ENCODE measurements around the gene NRP1. TPM values are rescaled to one million over a fixed set of nuclear protein-coding genes. Genes with fewer than 3 reads are reported as not detected.
A peak's percentile ranks its signal among the peaks of the same experiment; 100 is the strongest.

The NRP1 gene
- total RNA-seq, 1 experiment from 2014 or later, result 555 TPM

DNA sequence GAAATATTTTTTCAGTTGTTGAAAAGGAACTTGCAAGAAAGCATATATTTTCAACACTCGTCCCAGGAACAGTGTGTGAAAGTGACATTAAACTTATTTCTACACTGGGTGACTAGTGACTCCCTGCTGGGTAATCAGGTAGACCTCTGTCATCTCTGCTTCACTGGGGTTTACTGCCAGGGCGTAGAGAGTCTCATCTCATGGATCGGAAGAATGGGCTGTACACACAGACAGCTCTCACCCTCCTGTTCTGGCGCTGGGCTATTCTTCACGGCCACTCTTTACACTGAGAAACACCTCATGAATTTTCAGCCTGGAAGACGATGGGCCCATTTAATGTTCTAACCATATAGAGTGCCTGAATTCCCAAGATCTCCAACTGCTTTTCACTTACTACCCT is 36.4 kb downstream of the NRP1 start:
- Histone ChIP-seq H3K9me2 (replicated peaks; ENCODE audit: low read length) (no peaks in the 10 kb centered on the region), H3K4me2 (ENCODE audit: low read length) (no peak overlapping the region), H3K79me2 (ENCODE audit: low read length) (peaks cover 100% of the 10 kb centered on the region), H3K9ac (ENCODE audit: low read length) (no peak overlapping the region), H3K27ac (ENCODE audit: low read length) (no peak overlapping the region), H3K4me3 (ENCODE audit: low read length) (no peak overlapping the region), H3F3A (ENCODE audit: low read length, unreplicated experiment) (peaks cover 9% of the 10 kb centered on the region), H2AFZ (ENCODE audit: low read length) (no peak overlapping the region), H3K36me3 (ENCODE audit: low read depth, low read length) (peaks cover 92% of the 10 kb centered on the region), H3K4me1 (ENCODE audit: insufficient read depth, low read length) (peaks cover 18% of the 10 kb centered on the region), H4K20me1 (ENCODE audit: low read length) (peaks cover 31% of the 10 kb centered on the region), H3K27me3 (ENCODE audit: low read length) (no peaks in the 10 kb centered on the region), H3K9me3 (ENCODE audit: low read length) (no peaks in the 10 kb centered on the region)
- BruUV-seq (replicated peaks), result no TSS peak
- CTCF ChIA-PET, result no interaction called here
- POLR2A ChIA-PET (ENCODE audit: unreplicated experiment), result interaction anchor here (0.6 kb wide), 1 partner anchor 14 kb away, joined by 9 read pairs; no protein-coding TSS in a partner anchor
- intact Hi-C loops (cut with micrococcal nuclease), result no loop called here
- TF ChIP-seq CTCF (conservative IDR thresholded peaks at IDR 0.05; ENCODE audit: low read depth, low read length), result no peak
- TF ChIP-seq EZH2phosphoT487 (IDR thresholded peaks at IDR 0.05; ENCODE audit: borderline replicate concordance, low read length), result no peak
- no peak for TF ChIP-seq EZH2 (IDR thresholded peaks at IDR 0.05; ENCODE audit: low read length, unreplicated experiment)
- DNase-seq, result no peak
- peak; percentile 5 for ATAC-seq

DNA sequence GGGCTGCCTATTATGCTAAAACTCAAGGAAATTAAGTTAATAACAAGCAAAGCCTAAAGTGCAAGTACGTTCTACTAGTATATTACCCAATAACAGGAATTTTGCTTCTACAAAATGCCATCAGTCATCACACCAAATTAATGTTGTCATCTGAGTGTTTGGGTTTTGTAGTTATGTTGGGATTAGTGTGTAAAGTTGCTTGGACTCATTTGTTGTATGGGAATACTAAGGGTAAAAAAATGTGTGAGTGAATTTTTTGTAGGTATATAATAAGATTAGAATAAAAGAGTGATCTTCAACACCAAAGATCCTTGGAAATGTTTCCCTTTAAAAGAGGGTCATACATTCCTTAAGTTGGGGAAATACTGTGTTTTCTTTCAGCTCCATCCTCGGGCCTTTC is 38.6 kb downstream of the NRP1 start:
- H3K27me3 ChIP-seq (ENCODE audit: low read length), result no peaks in the 10 kb centered on the region
- DNase-seq (no peak), ATAC-seq (no peak)
- H4K20me1 ChIP-seq (ENCODE audit: low read length), result peaks cover 9% of the 10 kb centered on the region
- no peaks in the 10 kb centered on the region for H3K9me3 ChIP-seq (ENCODE audit: low read length)
- no peak for TF ChIP-seq CTCF (conservative IDR thresholded peaks at IDR 0.05; ENCODE audit: low read depth, low read length)
- no peak for TF ChIP-seq EZH2 (IDR thresholded peaks at IDR 0.05; ENCODE audit: low read length, unreplicated experiment)
- TF ChIP-seq EZH2phosphoT487 (IDR thresholded peaks at IDR 0.05; ENCODE audit: borderline replicate concordance, low read length), result no peak
- no peak overlapping the region for H3K9ac ChIP-seq (ENCODE audit: low read length)
- H3K9me2 ChIP-seq (replicated peaks; ENCODE audit: low read length), result no peaks in the 10 kb centered on the region
- ChIA-PET CTCF (no interaction called here), POLR2A (ENCODE audit: unreplicated experiment) (no interaction called here)
- H3K27ac ChIP-seq (ENCODE audit: low read length), result no peak overlapping the region
- no peak overlapping the region for H3K4me2 ChIP-seq (ENCODE audit: low read length)
- intact Hi-C loops (cut with micrococcal nuclease), result loop anchor here (2.0 kb wide), 1 partner anchor 19 kb away; no protein-coding TSS in a partner anchor
- peaks cover 95% of the 10 kb centered on the region for H3K79me2 ChIP-seq (ENCODE audit: low read length)
- H3K4me3 ChIP-seq (ENCODE audit: low read length), result no peak overlapping the region
- H2AFZ ChIP-seq (ENCODE audit: low read length), result no peak overlapping the region
- H3K36me3 ChIP-seq (ENCODE audit: low read depth, low read length), result peaks cover 71% of the 10 kb centered on the region
- peaks cover 32% of the 10 kb centered on the region for H3K4me1 ChIP-seq (ENCODE audit: insufficient read depth, low read length)
- no TSS peak for BruUV-seq (replicated peaks)
- peaks cover 26% of the 10 kb centered on the region for H3F3A ChIP-seq (ENCODE audit: low read length, unreplicated experiment)

DNA sequence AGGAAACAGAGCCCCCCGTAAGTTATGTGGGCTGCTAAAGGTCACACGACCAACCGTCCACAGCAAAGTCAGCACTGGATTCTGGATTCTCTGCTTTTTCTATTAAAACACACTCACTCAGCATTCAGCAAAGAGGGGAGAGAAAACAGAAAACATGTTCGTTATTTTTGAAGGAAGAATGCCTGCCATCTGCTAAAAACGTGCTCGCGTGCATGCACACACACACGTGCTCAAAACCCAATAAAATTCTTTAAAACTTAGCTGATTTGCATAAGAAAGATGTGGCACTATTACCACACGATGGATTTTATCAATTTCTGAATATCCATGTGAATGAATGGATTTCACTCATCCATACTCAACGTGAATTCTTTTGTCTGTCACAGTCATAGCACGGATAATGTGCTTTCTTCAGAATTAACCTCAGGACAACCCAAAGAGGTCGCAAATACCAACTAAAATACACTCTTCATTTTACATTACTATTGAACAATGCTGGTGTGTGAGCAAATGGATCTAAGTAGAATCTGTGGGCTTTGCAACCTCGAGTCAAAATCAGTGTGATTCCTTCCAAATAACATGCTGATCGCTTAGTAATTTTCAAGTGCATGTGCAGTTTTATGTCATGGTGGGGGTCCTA is 40.8 kb downstream of the NRP1 start:
- no TSS peak for BruUV-seq (replicated peaks)

More for the DNA sequence above, 40.8 kb downstream of the NRP1 start:
- intact Hi-C loops (cut with micrococcal nuclease), result loop anchor here (2.0 to 5.0 kb wide), 2 partner anchors 21 to 1894 kb away; no protein-coding TSS in a partner anchor
- H3K4me1 ChIP-seq (ENCODE audit: insufficient read depth, low read length), result peaks cover 53% of the 10 kb centered on the region
- peak overlapping the region; percentile 60 for H3K27ac ChIP-seq (ENCODE audit: low read length)
- H3F3A ChIP-seq (ENCODE audit: low read length, unreplicated experiment), result peaks cover 32% of the 10 kb centered on the region
- H3K9ac ChIP-seq (ENCODE audit: low read length), result peak overlapping the region; percentile 0; the same call in 1 of the 2 replicates
- H4K20me1 ChIP-seq (ENCODE audit: low read length), result no peaks in the 10 kb centered on the region
- no peaks in the 10 kb centered on the region for H3K9me2 ChIP-seq (replicated peaks; ENCODE audit: low read length)
- H3K4me3 ChIP-seq (ENCODE audit: low read length), result no peak overlapping the region
- ChIA-PET CTCF (no interaction called here), POLR2A (ENCODE audit: unreplicated experiment) (no interaction called here)
- no peak overlapping the region for H2AFZ ChIP-seq (ENCODE audit: low read length)
- peaks cover 72% of the 10 kb centered on the region for H3K36me3 ChIP-seq (ENCODE audit: low read depth, low read length)
- DNase-seq (no peak), ATAC-seq (no peak)
- peaks cover 95% of the 10 kb centered on the region for H3K79me2 ChIP-seq (ENCODE audit: low read length)
- no peaks in the 10 kb centered on the region for H3K9me3 ChIP-seq (ENCODE audit: low read length)
- H3K27me3 ChIP-seq (ENCODE audit: low read length), result no peaks in the 10 kb centered on the region
- no peak for TF ChIP-seq EZH2phosphoT487 (IDR thresholded peaks at IDR 0.05; ENCODE audit: borderline replicate concordance, low read length)
- TF ChIP-seq EZH2 (IDR thresholded peaks at IDR 0.05; ENCODE audit: low read length, unreplicated experiment), result no peak
- no peak for TF ChIP-seq CTCF (conservative IDR thresholded peaks at IDR 0.05; ENCODE audit: low read depth, low read length)
- H3K4me2 ChIP-seq (ENCODE audit: low read length), result peak overlapping the region; percentile 0; the same call in 1 of the 2 replicates

Measured in PC-3 (cell line).